ENCODE measurements around the gene SERP2. TPM values are rescaled to one million over a fixed set of nuclear protein-coding genes. Genes with fewer than 3 reads are reported as not detected.

Gene SERP2
- total RNA-seq, 1 donor from 2014 or later, result 1.8 TPM

- peak overlapping the region; percentile 40 for H3K4me3 Mint-ChIP-seq (ENCODE audit: unreplicated experiment)
- DNase-seq (ENCODE audit: low spot score), result no peak
- no peaks in the 10 kb centered on the region for H3K36me3 Mint-ChIP-seq (ENCODE audit: low read depth, unreplicated experiment)
- H3K4me1 Mint-ChIP-seq (ENCODE audit: unreplicated experiment), result peaks cover 16% of the 10 kb centered on the region
- peaks cover 14% of the 10 kb centered on the region for H3K27me3 Mint-ChIP-seq (ENCODE audit: unreplicated experiment)
- peak overlapping the region; percentile 45 for H3K27ac Mint-ChIP-seq (ENCODE audit: unreplicated experiment)
- no peak for TF ChIP-seq CTCF (IDR thresholded peaks at IDR 0.05; ENCODE audit: unreplicated experiment)
- no peaks in the 10 kb centered on the region for H3K9me3 Mint-ChIP-seq (ENCODE audit: unreplicated experiment)
These were observed 39.5 kb downstream of the SERP2 start for GRCh38 chr13:44413095-44413494.

- H3K4me3 Mint-ChIP-seq (ENCODE audit: unreplicated experiment), result no peak overlapping the region
- peaks cover 14% of the 10 kb centered on the region for H3K27me3 Mint-ChIP-seq (ENCODE audit: unreplicated experiment)
- H3K27ac Mint-ChIP-seq (ENCODE audit: unreplicated experiment), result no peak overlapping the region
- TF ChIP-seq CTCF (IDR thresholded peaks at IDR 0.05; ENCODE audit: unreplicated experiment), result no peak
- no peak for DNase-seq (ENCODE audit: low spot score)
- no peaks in the 10 kb centered on the region for H3K36me3 Mint-ChIP-seq (ENCODE audit: low read depth, unreplicated experiment)
- no peaks in the 10 kb centered on the region for H3K9me3 Mint-ChIP-seq (ENCODE audit: unreplicated experiment)
- peaks cover 16% of the 10 kb centered on the region for H3K4me1 Mint-ChIP-seq (ENCODE audit: unreplicated experiment)
These were observed 41.1 kb downstream of the SERP2 start for GRCh38 chr13:44414716-44415115.

- no peak overlapping the region for H3K4me3 Mint-ChIP-seq (ENCODE audit: unreplicated experiment)
- H3K36me3 Mint-ChIP-seq (ENCODE audit: low read depth, unreplicated experiment), result no peaks in the 10 kb centered on the region
- no peak overlapping the region for H3K27ac Mint-ChIP-seq (ENCODE audit: unreplicated experiment)
- no peak for DNase-seq (ENCODE audit: low spot score)
- H3K27me3 Mint-ChIP-seq (ENCODE audit: unreplicated experiment), result peaks cover 14% of the 10 kb centered on the region
- TF ChIP-seq CTCF (IDR thresholded peaks at IDR 0.05; ENCODE audit: unreplicated experiment), result no peak
- H3K9me3 Mint-ChIP-seq (ENCODE audit: unreplicated experiment), result no peaks in the 10 kb centered on the region
- H3K4me1 Mint-ChIP-seq (ENCODE audit: unreplicated experiment), result peaks cover 16% of the 10 kb centered on the region
These were observed 42.2 kb downstream of the SERP2 start for GRCh38 chr13:44415815-44416214.

- Mint-ChIP-seq H3K27me3 (ENCODE audit: unreplicated experiment) (peaks cover 17% of the 10 kb centered on the region), H3K36me3 (ENCODE audit: low read depth, unreplicated experiment) (no peaks in the 10 kb centered on the region), H3K27ac (ENCODE audit: unreplicated experiment) (no peak overlapping the region), H3K4me1 (ENCODE audit: unreplicated experiment) (peaks cover 16% of the 10 kb centered on the region), H3K9me3 (ENCODE audit: unreplicated experiment) (no peaks in the 10 kb centered on the region), H3K4me3 (ENCODE audit: unreplicated experiment) (no peak overlapping the region)
- no peak for DNase-seq (ENCODE audit: low spot score)
- no peak for TF ChIP-seq CTCF (IDR thresholded peaks at IDR 0.05; ENCODE audit: unreplicated experiment)
These were observed 42.7 kb downstream of the SERP2 start for GRCh38 chr13:44416301-44416700.

- no peak for TF ChIP-seq CTCF (IDR thresholded peaks at IDR 0.05; ENCODE audit: unreplicated experiment)
- no peak overlapping the region for H3K27ac Mint-ChIP-seq (ENCODE audit: unreplicated experiment)
- H3K4me3 Mint-ChIP-seq (ENCODE audit: unreplicated experiment), result no peak overlapping the region
- H3K9me3 Mint-ChIP-seq (ENCODE audit: unreplicated experiment), result no peaks in the 10 kb centered on the region
- H3K36me3 Mint-ChIP-seq (ENCODE audit: low read depth, unreplicated experiment), result no peaks in the 10 kb centered on the region
- DNase-seq (ENCODE audit: low spot score), result no peak
- peaks cover 17% of the 10 kb centered on the region for H3K27me3 Mint-ChIP-seq (ENCODE audit: unreplicated experiment)
- H3K4me1 Mint-ChIP-seq (ENCODE audit: unreplicated experiment), result peaks cover 16% of the 10 kb centered on the region
These were observed 43.1 kb downstream of the SERP2 start for GRCh38 chr13:44416744-44417143.

Data from endothelial cell (in vitro differentiated cells).